ENCODE results near the gene COMTD1. TPM values are rescaled to one million over a fixed set of nuclear protein-coding genes. Genes with fewer than 3 reads are reported as not detected.

Gene COMTD1
- 15.1 and 47.8 TPM in 2 replicates for total RNA-seq

DNA sequence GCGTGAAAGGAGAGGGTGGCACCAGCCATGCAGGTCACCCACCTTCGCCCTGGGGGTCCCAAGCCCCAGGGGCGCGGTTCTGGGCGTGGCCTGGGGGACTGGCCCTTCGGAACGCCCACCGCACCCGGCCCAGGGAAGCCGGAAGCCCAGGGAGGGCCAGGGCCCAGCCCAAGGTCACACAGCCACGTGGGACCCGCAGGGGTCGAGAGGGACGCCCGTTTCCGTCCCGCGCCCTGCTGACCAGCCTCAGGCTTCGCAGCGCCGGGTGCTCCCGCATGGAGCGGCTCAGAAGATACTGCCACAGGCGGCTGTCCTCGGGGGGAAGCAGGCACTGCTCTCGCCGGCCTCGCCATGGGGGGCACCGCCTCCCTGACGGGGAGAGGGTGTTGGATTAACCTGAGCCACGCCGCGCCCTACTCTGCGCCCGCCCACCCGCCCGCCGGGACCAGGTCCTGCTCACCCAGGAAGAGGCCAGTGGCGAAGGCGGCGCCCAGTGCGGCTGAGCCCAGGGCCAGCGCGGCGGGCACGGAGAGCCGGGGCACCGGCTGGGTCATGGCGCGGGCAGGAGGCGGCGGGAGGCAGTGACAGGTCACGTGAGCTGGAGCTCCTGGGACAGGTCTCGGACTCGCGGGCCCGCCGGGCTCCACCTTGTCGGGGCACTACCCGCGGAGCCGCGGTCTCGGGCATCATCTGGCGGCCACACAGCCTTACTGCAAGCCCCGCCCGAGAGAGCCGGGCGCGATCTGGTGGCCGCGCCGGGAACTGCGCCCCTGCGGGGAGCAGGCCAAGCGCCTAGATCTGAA, at the start of gene COMTD1:
Gene COMTD1, minus strand, starts transcription at position 583 of the 803 bp plus-strand sequence. Its CDS starts 29 bp downstream, at position 554.

DNA sequence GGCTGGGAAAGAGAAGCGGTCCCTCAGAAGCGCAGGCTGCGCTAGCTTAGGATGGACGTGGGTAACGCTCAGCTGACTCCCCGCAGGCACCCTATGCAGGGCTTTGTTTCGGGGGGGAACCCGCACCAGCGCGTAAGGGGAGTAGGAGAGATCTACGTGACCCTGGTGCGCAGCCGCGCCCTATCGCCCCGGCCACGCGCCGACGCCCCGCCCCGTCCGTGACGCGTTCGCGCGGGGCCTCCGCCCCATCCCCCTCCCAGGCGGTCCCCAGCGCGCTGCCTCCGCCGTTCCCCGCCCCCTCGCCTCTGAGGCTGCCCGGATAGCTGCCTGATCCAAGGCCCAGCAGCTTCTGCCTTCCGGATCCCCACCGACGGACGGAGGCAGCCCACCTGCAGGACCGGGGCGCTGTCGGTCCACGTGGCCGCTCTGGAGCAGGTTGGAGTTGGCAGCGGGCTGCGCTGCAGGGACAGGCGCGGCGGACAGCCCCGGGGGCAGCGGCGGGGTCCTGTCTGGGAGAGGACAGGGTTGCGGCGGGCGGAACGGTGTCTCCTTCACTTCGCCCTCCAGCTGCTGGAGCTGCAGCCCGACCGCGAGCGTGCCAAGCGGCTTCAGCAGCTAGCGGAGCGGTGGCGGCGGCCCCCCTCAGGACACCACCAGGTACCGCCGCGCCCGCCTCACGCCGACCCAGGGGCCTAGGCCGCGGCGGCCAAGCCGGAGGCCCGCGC, 25.3 kb downstream of the COMTD1 start, which contains the start of gene VDAC2:
Gene VDAC2, plus strand, starts transcription at position 515 of the 725 bp plus-strand sequence. CDS start 363 bp downstream, outside the sequence.

Other genes with a start within 250 kb of the COMTD1 start
- 16.5 and 29.8 TPM in 2 replicates for gene SAMD8, start 124.3 kb downstream of the COMTD1 start, total RNA-seq
- gene VDAC2, start 25.2 kb downstream of the COMTD1 start, total RNA-seq = 172 and 173 TPM in 2 replicates
- gene ZNF503, start 165.8 kb upstream of the COMTD1 start, total RNA-seq = 22.2 and 112 TPM in 2 replicates
- 0.26 and 2.5 TPM in 2 replicates for gene LRMDA, start 195.7 kb upstream of the COMTD1 start, total RNA-seq

Data from epithelial cell of alveolus of lung (primary cell).